GM21619 (cell line): Measurements from ENCODE around the gene CPLX3.

ENCODE experiments used
- ATAC-seq: cut with Tn5 transposase; IDR thresholded peaks from one replicate; pipeline ENCODE4 v1.9.1; 2021; ENCODE audit not compliant: unreplicated experiment

Gene CPLX3

GRCh38 chr15:74788042-74788682, 38.3 kb upstream of the CPLX3 start:
- ATAC-seq, result no peak

- ATAC-seq, result peak; percentile 30
Measured at GRCh38 chr15:74788683-74789151, 37.7 kb upstream of the CPLX3 start.

- ATAC-seq, result no peak
Measured at GRCh38 chr15:74789171-74789631, 37.2 kb upstream of the CPLX3 start.

- ATAC-seq, result no peak
Measured at GRCh38 chr15:74789741-74790079, 36.7 kb upstream of the CPLX3 start.

GRCh38 chr15:74790080-74790916, 36.1 kb upstream of the CPLX3 start:
- no peak for ATAC-seq

- ATAC-seq, result no peak
Measured at GRCh38 chr15:74791007-74791406, 35.4 kb upstream of the CPLX3 start.

- no peak for ATAC-seq
Measured at GRCh38 chr15:74791667-74792066, 34.8 kb upstream of the CPLX3 start.

- no peak for ATAC-seq
Measured at GRCh38 chr15:74792227-74793016, 34.0 kb upstream of the CPLX3 start.

GRCh38 chr15:74793135-74794028, 33.0 kb upstream of the CPLX3 start:
- no peak for ATAC-seq

GRCh38 chr15:74794248-74794969, 32.0 kb upstream of the CPLX3 start:
- no peak for ATAC-seq

- ATAC-seq, result no peak
Measured at GRCh38 chr15:74794970-74795349, 31.5 kb upstream of the CPLX3 start.

GRCh38 chr15:74795966-74796625, 30.3 kb upstream of the CPLX3 start:
- no peak for ATAC-seq

GRCh38 chr15:74798388-74799254, 27.8 kb upstream of the CPLX3 start:
- no peak for ATAC-seq

- no peak for ATAC-seq
Measured at GRCh38 chr15:74799255-74799855, 27.1 kb upstream of the CPLX3 start.

GRCh38 chr15:74799856-74800558, 26.4 kb upstream of the CPLX3 start:
- ATAC-seq, result peak; percentile 55

GRCh38 chr15:74800559-74801094, 25.8 kb upstream of the CPLX3 start:
- no peak for ATAC-seq

GRCh38 chr15:74801311-74801997, 25.0 kb upstream of the CPLX3 start:
- no peak for ATAC-seq
